H9 (cell line): ENCODE measurements around the gene PEMT. TPM values are rescaled to one million over a fixed set of nuclear protein-coding genes. Genes with fewer than 3 reads are reported as not detected.

Experiments
- DNase-seq: peaks from one replicate; pipeline ENCODE4 v3.0.0-alpha.2; 2017
- H2AFZ ChIP-seq: one replicate; pipeline ENCODE4 v1.6.1; 2013; ENCODE audit warnings: mild to moderate bottlenecking, low read length, control low read depth, moderate library complexity
- H2AK5ac ChIP-seq: 2 replicates; pipeline ENCODE4 v1.6.1; 2013; ENCODE audit warnings: low read length, control low read depth, mixed read lengths; ENCODE audit not compliant: insufficient read length
- H2BK120ac ChIP-seq: one replicate; pipeline ENCODE4 v1.6.1; 2013; ENCODE audit warnings: low read depth, mild to moderate bottlenecking, low read length, control low read depth, inconsistent platforms; ENCODE audit not compliant: poor library complexity, severe bottlenecking
- H2BK12ac ChIP-seq: 2 replicates; pipeline ENCODE4 v1.6.1; 2013; ENCODE audit warnings: low read length, control low read depth, mixed read lengths, low read depth; ENCODE audit not compliant: insufficient read length
- H2BK15ac ChIP-seq: 2 replicates; pipeline ENCODE4 v1.6.1; 2013; ENCODE audit warnings: low read depth, low read length, control low read depth
- H2BK20ac ChIP-seq: one replicate; pipeline ENCODE4 v1.6.1; 2013; ENCODE audit warnings: low read depth, mild to moderate bottlenecking, low read length, control low read depth, inconsistent platforms; ENCODE audit not compliant: poor library complexity, severe bottlenecking
- H2BK5ac ChIP-seq: 2 replicates; pipeline ENCODE4 v1.6.1; 2013; ENCODE audit warnings: low read length, control low read depth, mixed read lengths; ENCODE audit not compliant: insufficient read length
- H3K14ac ChIP-seq: 2 replicates; pipeline ENCODE4 v1.6.1; 2013; ENCODE audit warnings: low read length, control low read depth; ENCODE audit not compliant: insufficient read depth
- H3K18ac ChIP-seq: 2 replicates; pipeline ENCODE4 v1.6.1; 2013; ENCODE audit warnings: low read depth, mild to moderate bottlenecking, mixed read lengths, low read length, control low read depth; ENCODE audit not compliant: insufficient read length
- H3K23ac ChIP-seq: 2 replicates; pipeline ENCODE4 v1.6.1; 2013; ENCODE audit warnings: low read length, control low read depth, mixed read lengths, low read depth; ENCODE audit not compliant: insufficient read length
- H3K23me2 ChIP-seq: 2 replicates; pipeline ENCODE4 v1.6.1; 2013; ENCODE audit warnings: low read depth, mild to moderate bottlenecking, mixed read lengths, low read length, control low read depth; ENCODE audit not compliant: insufficient read length, poor library complexity, severe bottlenecking
- H3K27ac ChIP-seq: 2 replicates; pipeline ENCODE4 v1.5.1; 2013; ENCODE audit warnings: low read length, control low read depth, mixed read lengths, low read depth; ENCODE audit not compliant: insufficient read length
- H3K27me3 ChIP-seq: 2 replicates; pipeline ENCODE4 v1.6.1; 2013; ENCODE audit warnings: low read length, control low read depth, inconsistent platforms; ENCODE audit not compliant: insufficient read depth
- H3K4ac ChIP-seq: 2 replicates; pipeline ENCODE4 v1.6.1; 2013; ENCODE audit warnings: low read depth, mild to moderate bottlenecking, control low read depth, inconsistent platforms, low read length, moderate library complexity
- H3K4me1 ChIP-seq: 2 replicates; pipeline ENCODE4 v1.6.1; 2013; ENCODE audit warnings: low read length, control low read depth, inconsistent platforms; ENCODE audit not compliant: insufficient read depth
- H3K4me2 ChIP-seq: 2 replicates; pipeline ENCODE4 v1.6.1; 2013; ENCODE audit warnings: low read length, control low read depth, mixed read lengths; ENCODE audit not compliant: insufficient read length, insufficient read depth
- H3K56ac ChIP-seq: 2 replicates; pipeline ENCODE4 v1.6.1; 2013; ENCODE audit warnings: low read depth, mild to moderate bottlenecking, mixed read lengths, low read length, control low read depth; ENCODE audit not compliant: insufficient read length
- H3K79me1 ChIP-seq: 2 replicates; pipeline ENCODE4 v1.6.1; 2013; ENCODE audit warnings: low read depth, mild to moderate bottlenecking, moderate library complexity, low read length, control low read depth, inconsistent platforms; ENCODE audit not compliant: insufficient read depth, poor library complexity, severe bottlenecking
- H3K79me2 ChIP-seq: 2 replicates; pipeline ENCODE4 v1.6.1; 2013; ENCODE audit warnings: low read length, control low read depth, inconsistent platforms; ENCODE audit not compliant: insufficient read depth
- H3K9ac ChIP-seq: 2 replicates; pipeline ENCODE4 v1.6.1; 2013; ENCODE audit warnings: low read length, control low read depth, mixed read lengths; ENCODE audit not compliant: insufficient read length; ENCODE audit errors: extremely low read depth
- H3K9me3 ChIP-seq: one replicate; pipeline ENCODE4 v1.6.1; 2013; ENCODE audit warnings: low read depth, low read length, inconsistent platforms; ENCODE audit not compliant: control insufficient read depth
- H3T11ph ChIP-seq: one replicate; pipeline ENCODE4 v1.6.1; 2013; ENCODE audit warnings: mild to moderate bottlenecking, low read length, control low read depth, inconsistent platforms
- H4K20me1 ChIP-seq: one replicate; pipeline ENCODE4 v1.6.1; 2013; ENCODE audit not compliant: control insufficient read depth, insufficient read length, insufficient read depth
- H4K5ac ChIP-seq: 2 replicates; pipeline ENCODE4 v1.6.1; 2013; ENCODE audit warnings: low read depth, mild to moderate bottlenecking, mixed read lengths, low read length, control low read depth; ENCODE audit not compliant: insufficient read length
- H4K8ac ChIP-seq: replicated peaks from 2 replicates; pipeline ENCODE4 v1.6.1; 2013; ENCODE audit warnings: low read length, control low read depth, mixed read lengths, low read depth; ENCODE audit not compliant: insufficient read length
- H4K91ac ChIP-seq: 2 replicates; pipeline ENCODE4 v1.6.1; 2013; ENCODE audit warnings: low read depth, mild to moderate bottlenecking, moderate library complexity, mixed read lengths, low read length, control low read depth; ENCODE audit not compliant: insufficient read length
- H3K27ac Mint-ChIP-seq, 3 experiments: 2 replicates in 2 of 3; 3 replicates in 1 of 3; pipeline ENCODE4 v1.8.0; 2020 to 2021; ENCODE audit warnings: mixed read lengths in 3 of 3, mild to moderate bottlenecking in 1 of 3, moderate library complexity in 1 of 3
- H3K27me3 Mint-ChIP-seq: 2 replicates; pipeline ENCODE4 v1.8.0; 2021; ENCODE audit warnings: low read depth, mild to moderate bottlenecking, moderate library complexity, mixed read lengths
- H3K36me3 Mint-ChIP-seq, 3 experiments: 2 replicates in 2 of 3; 3 replicates in 1 of 3; pipeline ENCODE4 v1.8.0; 2020 to 2021; ENCODE audit warnings: low read depth in 3 of 3, mixed read lengths in 3 of 3; ENCODE audit not compliant: insufficient read depth in 1 of 3
- H3K4me1 Mint-ChIP-seq, 2 experiments: 2 replicates each; pipeline ENCODE4 v1.8.0; 2020; ENCODE audit warnings: mixed read lengths in 2 of 2
- H3K4me3 Mint-ChIP-seq, 2 experiments: 2 replicates in 1 of 2; 3 replicates in 1 of 2; pipeline ENCODE4 v1.8.0; 2020 to 2021; ENCODE audit warnings: mild to moderate bottlenecking in 2 of 2, mixed read lengths in 2 of 2, moderate library complexity in 1 of 2
- H3K9me3 Mint-ChIP-seq, 2 experiments: 2 replicates in 1 of 2; 3 replicates in 1 of 2; pipeline ENCODE4 v1.8.0; 2020; ENCODE audit warnings: mild to moderate bottlenecking in 2 of 2, mixed read lengths in 2 of 2, moderate library complexity in 1 of 2
- WGBS: extraction: QIAGEN DNeasy Blood & Tissue Kit; methylation state at CpG from one replicate; pipeline ENCODE4 v1.1.7; 2013; ENCODE audit warnings: missing lambda C conversion rate, low lambda C conversion rate, mixed read lengths; ENCODE audit not compliant: insufficient read length; ENCODE audit errors: extremely low coverage; 5-methylcytosine and 5-hydroxymethylcytosine counted together
- total RNA-seq: library from RNA; stranded (reverse); gene quantifications from 2 replicates; pipeline ENCODE4 v1.2.1, GENCODE V29; 2021
- TF ChIP-seq, protein P1 (sequence below): fragments of 200-600 bp; sonication (generic); conservative IDR thresholded peaks from 3 replicates; pipeline ENCODE4 v1.8.0; 2021; ENCODE audit warnings: antibody characterized with exemption, mild to moderate bottlenecking

Gene PEMT
- total RNA-seq, 1 experiment from 2014 or later = 63.2 TPM

DNA sequence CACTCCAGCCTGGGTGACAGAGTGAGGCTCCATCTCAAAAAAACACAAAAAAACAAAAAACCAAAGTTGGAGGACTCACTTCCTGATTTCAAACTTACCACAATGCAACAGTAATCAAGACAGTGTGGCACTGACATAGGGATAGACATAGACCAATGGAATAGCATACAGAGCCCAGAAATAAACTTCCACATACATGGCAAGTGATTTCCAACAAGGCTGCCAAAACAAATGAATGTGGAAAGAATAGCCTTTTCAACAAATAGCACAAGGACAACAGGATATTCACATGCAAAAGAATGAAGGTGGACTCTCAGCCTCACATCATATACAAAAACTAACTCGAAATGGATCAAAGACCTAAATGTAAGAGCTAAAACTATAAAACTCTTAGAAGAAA lies 58.5 kb downstream of the PEMT start:
- Mint-ChIP-seq H3K27me3 (no peaks in the 10 kb centered on the region), H3K4me1 (peaks cover 8 to 16% of the 10 kb centered on the region in 2 experiments), H3K4me3 (no peak overlapping the region), H3K36me3 (peaks cover 0 to 3% (median 0%) of the 10 kb centered on the region in 3 experiments; a peak in 1 of 7 replicates), H3K27ac (no peak overlapping the region; a peak in 1 of 7 replicates), H3K9me3 (no peaks in the 10 kb centered on the region)
- no peaks in the 10 kb centered on the region for H3K79me2 ChIP-seq
- H4K5ac ChIP-seq = no peak overlapping the region
- no peak overlapping the region for H3T11ph ChIP-seq
- no peak overlapping the region for H3K4ac ChIP-seq
- H2AK5ac ChIP-seq = no peak overlapping the region
- no CpG with 5 or more reads among the region's 1 CpG for WGBS
- H3K4me2 ChIP-seq = no peak overlapping the region
- H2BK15ac ChIP-seq = no peak overlapping the region
- H3K27ac ChIP-seq = no peak overlapping the region
- no peaks in the 10 kb centered on the region for H3K79me1 ChIP-seq
- no peak overlapping the region for H2BK12ac ChIP-seq
- no peak overlapping the region for H2BK120ac ChIP-seq
- H3K23me2 ChIP-seq = no peaks in the 10 kb centered on the region
- no peak overlapping the region for H3K56ac ChIP-seq
- no peak overlapping the region for H2BK5ac ChIP-seq
- no peaks in the 10 kb centered on the region for H3K4me1 ChIP-seq
- no peak overlapping the region for H3K23ac ChIP-seq
- no peak overlapping the region for H4K91ac ChIP-seq
- H3K18ac ChIP-seq = no peak overlapping the region
- H4K8ac ChIP-seq = no peak overlapping the region
- H4K20me1 ChIP-seq = no peaks in the 10 kb centered on the region
- TF ChIP-seq, protein P1, sequence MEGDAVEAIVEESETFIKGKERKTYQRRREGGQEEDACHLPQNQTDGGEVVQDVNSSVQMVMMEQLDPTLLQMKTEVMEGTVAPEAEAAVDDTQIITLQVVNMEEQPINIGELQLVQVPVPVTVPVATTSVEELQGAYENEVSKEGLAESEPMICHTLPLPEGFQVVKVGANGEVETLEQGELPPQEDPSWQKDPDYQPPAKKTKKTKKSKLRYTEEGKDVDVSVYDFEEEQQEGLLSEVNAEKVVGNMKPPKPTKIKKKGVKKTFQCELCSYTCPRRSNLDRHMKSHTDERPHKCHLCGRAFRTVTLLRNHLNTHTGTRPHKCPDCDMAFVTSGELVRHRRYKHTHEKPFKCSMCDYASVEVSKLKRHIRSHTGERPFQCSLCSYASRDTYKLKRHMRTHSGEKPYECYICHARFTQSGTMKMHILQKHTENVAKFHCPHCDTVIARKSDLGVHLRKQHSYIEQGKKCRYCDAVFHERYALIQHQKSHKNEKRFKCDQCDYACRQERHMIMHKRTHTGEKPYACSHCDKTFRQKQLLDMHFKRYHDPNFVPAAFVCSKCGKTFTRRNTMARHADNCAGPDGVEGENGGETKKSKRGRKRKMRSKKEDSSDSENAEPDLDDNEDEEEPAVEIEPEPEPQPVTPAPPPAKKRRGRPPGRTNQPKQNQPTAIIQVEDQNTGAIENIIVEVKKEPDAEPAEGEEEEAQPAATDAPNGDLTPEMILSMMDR = no peak
- no peak overlapping the region for H2AFZ ChIP-seq
- H3K27me3 ChIP-seq = no peaks in the 10 kb centered on the region
- no peak overlapping the region for H3K14ac ChIP-seq
- no peak overlapping the region for H2BK20ac ChIP-seq
- H3K9ac ChIP-seq = no peak overlapping the region
- DNase-seq = no peak
- H3K9me3 ChIP-seq = no peaks in the 10 kb centered on the region
